Measurements from ENCODE around the gene FADS6.

The FADS6 gene

GRCh38 chr17:74850310-74850709, 43.1 kb downstream of the FADS6 start:
- TF ChIP-seq POLR2A (IDR thresholded peaks at IDR 0.05; ENCODE audit: extremely low read depth, insufficient read length) (no peak), MYC (IDR thresholded peaks at IDR 0.05; ENCODE audit: low read depth, low read length) (no peak), MAX (IDR thresholded peaks at IDR 0.05; ENCODE audit: low read depth, low read length) (no peak), CTCF (IDR thresholded peaks at IDR 0.05; ENCODE audit: low read depth, low read length) (no peak)
- H3K4me3 ChIP-seq (ENCODE audit: low read depth, low read length) = no peak overlapping the region
- DNase-seq (ENCODE audit: low read depth) = no peak

DNA sequence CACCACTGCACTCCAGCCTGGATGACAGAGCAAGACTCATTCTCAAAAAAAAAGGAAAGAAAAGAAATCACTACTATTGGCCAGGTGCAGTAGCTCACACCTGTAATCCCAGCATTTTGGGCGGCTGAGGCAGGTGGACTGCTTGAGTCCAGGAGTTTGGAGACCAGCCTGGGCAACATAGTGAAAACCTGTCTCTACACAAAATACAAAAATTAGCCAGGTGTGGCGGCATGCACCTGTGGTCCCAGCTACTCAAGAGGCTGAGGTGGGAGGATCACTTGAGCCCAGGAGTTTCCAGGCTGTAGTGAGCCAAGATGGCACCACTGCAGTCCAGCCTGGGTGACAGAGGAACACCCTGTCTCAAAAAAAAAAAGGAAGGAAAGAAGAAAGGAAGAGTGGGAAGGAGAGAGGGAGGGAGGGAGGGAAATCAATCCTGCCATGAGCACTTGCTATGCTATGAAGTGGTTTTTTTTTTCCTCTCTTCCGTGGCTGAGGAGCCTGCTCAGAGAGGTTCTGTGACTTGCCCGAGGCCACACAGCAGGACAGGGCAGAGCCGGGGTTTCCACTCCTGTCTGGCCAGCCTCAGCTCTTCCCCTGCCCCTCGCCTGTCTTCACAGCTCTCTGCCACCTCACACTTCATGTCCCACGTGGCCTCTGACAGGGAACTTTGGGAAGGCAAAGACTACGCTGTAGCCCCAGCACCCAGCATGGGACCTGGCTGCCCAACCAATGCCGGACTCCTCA, 44.6 kb downstream of the FADS6 start:
- no peak for DNase-seq (ENCODE audit: low read depth)
- no peak overlapping the region for H3K4me3 ChIP-seq (ENCODE audit: low read depth, low read length)
- TF ChIP-seq MYC (IDR thresholded peaks at IDR 0.05; ENCODE audit: low read depth, low read length) = no peak
- TF ChIP-seq POLR2A (IDR thresholded peaks at IDR 0.05; ENCODE audit: extremely low read depth, insufficient read length) = no peak
- TF ChIP-seq CTCF (IDR thresholded peaks at IDR 0.05; ENCODE audit: low read depth, low read length) = no peak
- TF ChIP-seq MAX (IDR thresholded peaks at IDR 0.05; ENCODE audit: low read depth, low read length) = no peak

DNA sequence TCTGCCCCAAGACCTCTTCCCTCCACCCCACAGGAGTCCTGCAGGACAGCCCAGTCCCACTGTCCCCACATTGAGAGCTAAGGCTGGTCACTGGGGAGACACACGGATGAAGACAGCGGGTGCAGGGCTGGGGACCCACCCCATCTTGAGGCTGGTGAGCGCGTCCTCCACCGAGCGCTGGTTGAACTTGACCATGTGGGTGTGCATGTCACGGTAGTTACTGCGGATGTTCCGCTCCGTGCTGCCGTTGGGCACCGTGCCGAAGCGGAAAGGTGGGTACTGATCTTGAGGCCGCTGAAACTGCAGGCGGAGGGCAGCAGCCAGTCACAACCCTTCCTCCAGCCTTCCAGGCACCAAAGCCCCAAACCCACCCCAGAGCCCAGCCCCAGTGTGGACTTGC, 46.8 kb downstream of the FADS6 start:
- TF ChIP-seq MYC (IDR thresholded peaks at IDR 0.05; ENCODE audit: low read depth, low read length) (no peak), MAX (IDR thresholded peaks at IDR 0.05; ENCODE audit: low read depth, low read length) (no peak), POLR2A (IDR thresholded peaks at IDR 0.05; ENCODE audit: extremely low read depth, insufficient read length) (no peak), CTCF (IDR thresholded peaks at IDR 0.05; ENCODE audit: low read depth, low read length) (no peak)
- DNase-seq (ENCODE audit: low read depth) = no peak
- H3K4me3 ChIP-seq (ENCODE audit: low read depth, low read length) = no peak overlapping the region

- H3K4me3 ChIP-seq (ENCODE audit: low read depth, low read length) = no peak overlapping the region
- no peak for DNase-seq (ENCODE audit: low read depth)
- TF ChIP-seq MYC (IDR thresholded peaks at IDR 0.05; ENCODE audit: low read depth, low read length) (no peak), CTCF (IDR thresholded peaks at IDR 0.05; ENCODE audit: low read depth, low read length) (no peak), MAX (IDR thresholded peaks at IDR 0.05; ENCODE audit: low read depth, low read length) (no peak), POLR2A (IDR thresholded peaks at IDR 0.05; ENCODE audit: extremely low read depth, insufficient read length) (no peak)
Observed at GRCh38 chr17:74843352-74843627, 50.1 kb downstream of the FADS6 start.

GRCh38 chr17:74842599-74843351, 50.7 kb downstream of the FADS6 start:
- no peak overlapping the region for H3K4me3 ChIP-seq (ENCODE audit: low read depth, low read length)
- no peak for TF ChIP-seq POLR2A (IDR thresholded peaks at IDR 0.05; ENCODE audit: extremely low read depth, insufficient read length)
- peak; percentile 35 for TF ChIP-seq CTCF (IDR thresholded peaks at IDR 0.05; ENCODE audit: low read depth, low read length)
- TF ChIP-seq MAX (IDR thresholded peaks at IDR 0.05; ENCODE audit: low read depth, low read length) = no peak
- peak; percentile 36 for DNase-seq (ENCODE audit: low read depth)

Measured in NB4 (cell line).